CD4-positive, alpha-beta T cell treated with Interleukin-4 for 1 hour (primary cell): ENCODE results near the gene PTPRD.

Source experiments
- DNase-seq, 2 donors: peaks; one replicate each; pipeline ENCODE4 v3.0.0-alpha.2; 2020 to 2022

Gene PTPRD

DNA sequence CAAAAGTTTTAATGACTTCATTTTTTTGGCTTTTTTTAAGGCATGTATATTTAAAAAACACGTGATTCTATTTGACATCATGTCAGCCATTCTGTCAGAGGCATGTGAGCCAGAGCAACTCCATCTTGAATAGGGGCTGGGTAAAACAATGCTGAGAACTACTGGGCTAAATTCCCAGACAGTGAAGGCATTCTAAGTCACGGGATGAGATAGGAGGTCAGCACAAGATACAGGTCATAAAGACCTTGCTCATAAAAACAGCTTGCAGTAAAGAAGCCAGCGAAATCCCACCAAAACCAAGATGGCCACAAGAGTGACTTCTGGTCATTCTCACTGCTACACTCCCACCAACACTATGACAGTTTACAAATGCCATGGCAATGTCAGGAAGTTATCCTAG lies 1812.6 kb downstream of the PTPRD start:
- no peak for DNase-seq

DNA sequence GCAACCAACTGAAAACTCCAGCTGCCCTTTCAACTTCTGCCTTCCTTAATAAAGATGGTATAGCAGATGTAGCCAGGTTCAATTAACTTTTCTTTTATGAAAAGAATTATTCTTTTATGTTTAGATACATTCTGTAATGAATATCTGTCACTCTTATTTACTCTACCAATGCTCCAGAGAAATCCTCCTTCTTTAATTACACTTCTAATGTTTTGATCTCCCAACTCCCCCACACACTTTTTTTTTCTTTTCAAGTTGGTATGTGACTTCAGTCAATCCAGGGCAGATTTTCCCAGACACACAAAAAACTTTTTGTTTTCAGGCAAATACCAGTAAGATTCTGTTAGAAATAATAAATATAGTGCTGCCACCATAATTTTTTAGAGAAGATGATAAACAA lies 1813.2 kb downstream of the PTPRD start:
- DNase-seq: no peak

DNA sequence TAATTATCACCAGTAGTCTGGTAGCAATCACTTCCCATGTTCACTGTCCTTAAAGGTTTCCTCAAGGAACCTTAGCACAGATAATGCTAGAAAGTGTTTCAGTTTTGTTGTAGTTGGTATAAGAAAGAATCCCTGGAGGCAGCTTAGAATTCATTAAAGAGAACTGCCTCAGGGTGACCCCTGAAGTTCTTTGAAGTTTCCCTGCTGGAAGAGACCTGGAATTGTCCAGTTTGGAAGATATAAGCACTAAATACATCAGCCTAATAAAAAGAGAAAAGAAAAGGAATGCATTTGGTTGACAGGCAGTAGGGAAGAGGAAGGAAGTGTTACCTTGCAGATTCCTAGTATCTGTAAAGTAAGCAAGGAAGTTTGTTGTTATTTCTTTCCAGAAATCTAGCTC lies 1813.6 kb downstream of the PTPRD start:
- no peak for DNase-seq

DNA sequence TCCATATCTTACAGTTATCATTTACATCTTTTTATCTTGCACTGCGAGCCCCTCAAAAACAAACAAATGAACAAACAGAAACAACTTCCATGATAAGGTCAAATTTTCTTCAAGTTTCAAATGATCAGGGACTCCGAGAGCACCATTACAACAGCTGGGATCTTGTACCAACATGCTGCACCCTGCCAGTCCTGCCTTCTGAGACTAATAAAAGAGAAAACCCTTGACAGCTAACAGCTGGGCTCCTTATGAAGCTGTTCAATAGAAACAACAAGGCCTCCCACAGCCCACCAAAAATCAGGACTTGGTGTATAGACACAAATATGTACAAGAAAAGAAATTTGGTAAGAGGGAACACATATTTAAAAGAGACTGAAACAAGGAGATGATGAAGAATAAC lies 1828.0 kb downstream of the PTPRD start:
- DNase-seq: no peak

DNA sequence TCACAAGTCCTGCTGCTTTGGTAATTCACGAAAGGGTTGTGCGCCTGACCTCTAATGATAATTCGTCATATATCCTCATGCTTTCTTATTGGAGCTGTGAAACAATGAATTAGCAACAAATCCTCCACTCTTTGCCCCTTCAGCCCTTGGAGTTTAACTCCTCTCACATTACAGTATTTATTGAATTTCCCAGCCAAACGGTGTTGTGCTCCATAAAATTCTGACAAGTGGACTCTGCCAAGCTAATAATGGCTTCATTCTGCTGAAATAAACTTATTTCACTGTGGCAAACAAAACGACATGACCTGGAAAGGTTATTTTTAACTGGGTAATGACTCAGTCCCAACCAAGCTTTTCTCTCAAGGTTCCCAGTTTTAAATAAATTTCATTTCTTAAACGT lies 1828.9 kb downstream of the PTPRD start:
- DNase-seq: no peak

DNA sequence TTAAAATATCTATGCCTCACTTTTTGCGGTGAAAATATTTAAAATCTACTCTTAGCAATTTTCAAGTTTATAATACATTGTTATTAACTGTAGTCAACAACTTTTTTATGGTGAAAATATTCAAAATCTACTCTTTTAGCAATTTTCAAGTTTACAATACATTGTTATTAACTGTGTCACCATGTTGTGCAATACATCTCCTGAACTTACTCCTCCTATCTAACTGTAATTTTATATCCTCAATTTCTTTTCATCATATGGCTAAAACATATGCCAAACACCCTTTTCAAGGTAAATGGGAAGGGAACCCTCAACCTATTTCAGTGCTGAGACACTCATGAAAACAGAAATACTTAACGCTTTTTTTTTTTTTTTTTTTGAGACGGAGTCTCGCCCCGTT lies 1830.6 kb downstream of the PTPRD start:
- no peak for DNase-seq

DNA sequence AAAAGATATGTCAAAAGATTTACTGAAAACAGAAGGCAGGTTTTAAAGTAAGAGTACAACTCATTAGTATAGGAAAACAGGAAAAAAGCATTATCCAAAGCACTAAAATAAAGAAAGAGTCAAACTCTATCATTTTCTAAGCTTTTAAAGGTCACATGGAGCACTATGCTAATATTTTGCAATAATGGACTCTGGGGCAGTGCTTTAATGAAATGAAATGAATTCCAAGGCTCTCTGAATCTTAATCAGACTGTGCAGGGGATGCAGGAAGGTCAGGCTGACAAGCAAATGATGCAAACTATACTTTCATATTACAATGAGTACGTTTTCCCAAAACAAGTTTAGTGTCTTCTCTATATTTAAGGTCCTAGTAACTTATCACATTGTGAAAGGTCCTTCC lies 1831.3 kb downstream of the PTPRD start:
- no peak for DNase-seq

DNA sequence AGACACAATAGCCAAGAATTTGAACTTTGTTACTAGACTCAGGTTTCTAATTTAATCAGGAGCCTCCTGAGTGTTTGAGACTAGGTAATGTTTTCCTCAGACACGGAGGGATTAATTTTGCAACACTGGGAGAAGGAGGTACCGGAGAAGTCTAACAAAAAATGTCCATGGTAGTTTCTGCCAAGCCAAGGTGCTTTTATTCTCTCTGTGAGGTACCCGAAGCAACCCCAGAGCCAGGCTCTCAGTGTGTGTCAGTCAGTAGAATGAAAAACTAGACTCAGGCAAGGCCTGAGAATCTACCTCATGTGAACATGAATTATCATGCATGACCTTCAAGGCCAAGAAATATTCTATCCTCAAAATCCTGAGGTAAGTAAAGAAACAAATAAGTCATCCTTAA lies 1832.4 kb downstream of the PTPRD start:
- DNase-seq: no peak

DNA sequence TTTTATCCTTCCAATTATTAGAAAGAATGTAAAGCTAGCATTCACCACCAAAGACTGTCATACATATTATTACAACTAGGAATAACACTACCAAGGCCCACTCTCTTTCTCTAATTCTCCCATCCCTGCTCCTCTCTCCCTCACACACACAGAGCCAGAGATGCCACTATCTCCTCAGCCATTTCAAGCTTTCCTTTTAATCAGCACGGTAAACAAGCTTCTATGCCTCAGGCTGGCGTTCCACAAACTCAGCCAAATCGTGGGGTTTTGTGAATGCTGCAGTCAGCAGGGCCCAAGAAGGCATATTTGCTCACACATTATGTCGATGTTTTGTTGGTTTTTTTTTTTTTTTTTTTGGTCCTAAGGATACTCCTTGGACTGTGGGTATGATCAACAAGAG lies 1833.3 kb downstream of the PTPRD start:
- no peak for DNase-seq

DNA sequence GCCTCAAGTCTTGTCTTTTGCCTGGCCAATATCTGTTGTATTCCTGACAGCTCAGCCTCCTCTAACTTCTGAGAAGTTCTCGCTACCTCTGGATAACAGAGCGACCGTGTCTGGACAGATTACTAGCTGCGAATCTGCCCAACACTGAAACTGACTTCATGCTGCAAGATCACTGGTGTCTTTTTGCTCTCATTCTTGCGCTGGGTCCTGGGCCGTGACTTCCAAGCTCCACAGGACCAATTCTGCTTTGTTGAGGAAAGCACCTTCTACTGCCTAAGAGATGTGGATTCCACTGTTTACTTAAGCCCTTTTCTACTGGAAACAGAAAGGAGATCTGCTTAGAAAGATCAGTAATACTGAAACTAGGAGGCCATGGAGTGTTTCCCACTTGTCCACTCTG lies 1834.4 kb downstream of the PTPRD start:
- DNase-seq: no peak

DNA sequence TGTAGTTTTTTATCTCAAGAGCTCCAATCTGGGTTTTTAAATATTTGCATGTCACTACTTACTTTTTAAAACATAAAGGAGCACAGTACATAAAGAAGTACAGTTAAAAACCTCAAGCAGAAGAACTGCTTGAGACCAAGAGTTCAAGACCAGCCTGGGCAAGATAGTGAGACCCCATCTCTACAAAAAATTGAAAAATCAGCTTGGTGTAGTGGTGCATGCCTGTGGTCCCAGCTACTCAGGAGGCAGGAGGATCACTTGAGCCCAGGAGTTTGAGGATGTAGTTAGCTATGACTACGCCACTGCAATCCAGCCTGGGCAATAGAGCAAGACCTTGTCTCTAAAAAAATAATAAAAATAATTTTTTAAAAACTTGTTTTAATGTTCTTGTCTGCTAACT lies 1840.5 kb downstream of the PTPRD start:
- DNase-seq: no peak

DNA sequence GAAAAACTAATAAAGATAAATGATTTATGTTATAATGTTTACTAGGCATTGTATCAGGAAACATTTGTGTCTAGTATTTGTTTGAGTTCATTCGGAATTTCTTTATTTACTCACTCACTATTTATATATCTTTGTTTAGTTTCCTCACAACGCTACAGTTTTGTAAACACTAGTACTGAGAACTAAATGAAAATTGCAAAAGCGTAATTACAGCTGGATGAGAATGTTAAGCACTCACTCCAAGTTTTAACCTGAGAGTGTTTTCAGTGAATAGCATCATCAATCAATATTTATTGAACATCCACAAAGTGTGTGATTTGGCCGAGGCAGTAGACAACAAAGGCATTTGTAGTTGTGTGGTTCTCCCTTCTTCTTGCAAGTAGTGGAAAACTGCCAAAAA lies 1843.6 kb downstream of the PTPRD start:
- DNase-seq: no peak

DNA sequence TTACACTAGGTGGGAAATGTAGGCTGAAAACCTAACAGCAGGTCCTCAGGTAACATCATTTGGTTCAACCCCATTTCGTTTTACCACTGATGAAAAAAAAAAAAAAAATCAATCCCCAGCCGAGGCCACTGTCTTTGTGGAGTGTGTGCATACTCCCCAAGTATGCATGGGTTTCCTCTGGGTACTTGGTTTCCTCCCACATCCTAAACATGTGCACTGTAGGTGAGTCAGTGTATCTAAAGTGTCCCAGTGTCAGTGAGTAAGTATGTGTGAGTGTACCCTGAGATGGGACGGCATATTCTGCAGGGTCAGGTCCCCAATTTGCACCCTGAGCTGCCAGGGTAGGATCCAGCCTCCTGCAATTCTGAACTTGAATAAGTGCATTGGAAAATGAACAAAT lies 1846.7 kb downstream of the PTPRD start:
- DNase-seq: no peak

DNA sequence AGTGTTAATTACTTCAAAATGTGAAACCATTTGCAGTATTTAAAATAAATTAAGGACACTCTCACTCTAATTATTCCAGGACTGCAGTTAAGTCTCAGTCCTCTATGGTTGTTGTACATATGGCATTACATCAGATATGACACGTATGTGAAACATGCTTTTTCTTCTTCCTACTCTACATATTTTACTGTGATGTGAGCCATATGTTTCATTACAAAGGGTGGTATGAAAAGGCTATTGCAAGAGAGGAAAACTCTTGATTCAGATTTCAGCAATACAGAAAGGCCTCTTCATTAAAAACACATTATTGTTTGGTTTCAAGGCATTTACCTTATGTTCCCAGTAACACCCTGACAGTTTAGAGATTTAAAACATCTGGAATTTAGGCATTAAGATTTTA lies 1848.8 kb downstream of the PTPRD start:
- DNase-seq: no peak

DNA sequence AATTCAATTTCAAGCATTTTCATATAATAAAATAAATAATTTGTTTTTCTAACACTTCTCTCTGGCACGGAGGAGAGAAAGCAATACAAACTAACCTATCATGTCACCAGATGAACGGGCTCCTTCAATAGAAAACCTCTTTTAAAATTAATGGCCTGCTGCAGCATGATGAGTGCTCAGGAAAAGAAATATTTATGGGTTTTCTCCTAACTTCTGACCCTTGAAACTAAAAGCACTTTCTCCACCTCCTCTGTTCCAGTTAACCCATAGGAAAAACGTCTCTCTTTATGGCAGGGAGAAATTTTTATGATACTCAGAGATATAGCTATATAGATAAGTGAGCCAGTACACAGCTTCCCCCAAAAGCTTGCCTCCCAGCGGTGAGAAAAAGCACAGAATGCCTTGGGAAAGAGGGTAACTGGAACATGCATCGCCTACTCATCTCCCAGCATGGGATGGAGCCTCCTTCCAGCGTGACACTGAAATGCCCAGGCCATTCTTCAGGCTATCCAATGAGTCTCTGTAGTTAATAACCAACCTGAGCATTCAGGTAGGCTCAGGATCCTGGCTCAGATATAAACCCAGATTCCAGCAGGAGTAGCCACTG lies 1850.2 kb downstream of the PTPRD start:
- DNase-seq: no peak

DNA sequence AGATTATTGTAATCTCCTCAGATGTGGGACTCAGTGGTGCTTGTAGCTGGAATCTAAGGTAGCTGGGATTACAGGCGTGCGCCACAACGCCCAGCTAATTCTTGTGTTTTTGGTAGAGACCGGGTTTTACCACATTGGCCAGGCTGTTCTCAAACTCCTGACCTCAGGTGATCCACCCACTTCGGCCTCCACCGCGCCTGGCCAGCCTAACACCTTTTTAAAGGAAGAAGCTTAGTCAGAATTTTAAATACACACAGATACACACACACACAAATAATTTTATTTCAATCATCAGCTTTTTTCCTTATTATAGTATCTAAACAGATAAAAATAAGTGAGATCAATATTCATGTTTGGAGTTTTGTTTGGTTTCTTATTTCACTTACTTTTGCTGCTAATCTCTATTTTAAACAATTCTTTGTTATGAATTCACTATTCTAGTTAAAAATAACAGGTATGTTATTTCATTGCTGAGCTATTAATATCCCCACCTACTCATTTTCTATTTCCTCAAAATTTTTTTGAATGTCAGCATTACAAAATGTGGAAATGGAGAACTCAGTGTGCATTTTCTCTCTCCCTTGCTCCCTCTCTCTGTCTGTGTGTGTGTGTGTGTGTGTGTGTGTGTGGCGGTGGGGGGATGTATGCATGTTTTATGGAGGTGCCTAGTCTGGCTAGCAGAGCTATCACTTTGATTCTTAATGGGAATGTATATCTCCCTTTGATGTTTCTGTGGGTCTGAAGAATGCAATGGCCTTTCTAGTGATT lies 1852.6 kb downstream of the PTPRD start:
- DNase-seq: no peak

DNA sequence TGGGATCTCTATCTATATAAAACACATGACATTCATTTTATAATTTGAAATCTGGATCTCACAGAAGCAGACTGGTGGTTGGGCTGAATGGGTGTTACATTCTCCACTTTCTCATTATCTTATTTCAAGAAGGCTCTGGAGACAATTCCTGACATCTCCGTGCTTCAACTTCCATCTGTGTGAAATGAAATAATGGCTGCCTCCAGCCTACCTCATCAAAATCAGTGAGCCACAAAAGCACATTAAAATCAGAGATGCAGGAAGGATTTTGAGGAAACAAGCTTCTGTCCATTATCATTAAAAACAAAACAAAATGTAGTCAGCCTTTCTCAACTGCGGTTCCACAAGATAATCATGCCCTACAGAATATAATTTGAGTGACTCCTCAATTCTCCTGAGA lies 1854.9 kb downstream of the PTPRD start:
- no peak for DNase-seq

DNA sequence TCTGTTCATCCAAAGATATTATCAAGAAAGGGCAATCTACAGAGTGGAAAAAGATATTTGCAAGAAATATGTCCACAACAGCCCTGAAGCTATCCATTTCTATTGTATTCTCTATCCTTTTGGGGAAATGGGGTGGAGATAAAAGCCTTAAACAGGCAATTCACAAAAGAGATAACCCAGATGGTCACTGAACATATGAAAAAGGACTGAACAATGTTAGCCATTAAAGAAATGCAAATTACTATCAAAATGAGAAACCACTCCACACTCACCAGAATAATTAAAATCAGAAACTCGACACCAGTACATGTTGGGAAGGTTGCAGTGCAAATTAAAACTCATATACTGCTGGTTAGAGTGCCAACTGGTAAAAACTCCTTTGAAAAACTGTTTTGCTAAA lies 1858.1 kb downstream of the PTPRD start:
- no peak for DNase-seq

DNA sequence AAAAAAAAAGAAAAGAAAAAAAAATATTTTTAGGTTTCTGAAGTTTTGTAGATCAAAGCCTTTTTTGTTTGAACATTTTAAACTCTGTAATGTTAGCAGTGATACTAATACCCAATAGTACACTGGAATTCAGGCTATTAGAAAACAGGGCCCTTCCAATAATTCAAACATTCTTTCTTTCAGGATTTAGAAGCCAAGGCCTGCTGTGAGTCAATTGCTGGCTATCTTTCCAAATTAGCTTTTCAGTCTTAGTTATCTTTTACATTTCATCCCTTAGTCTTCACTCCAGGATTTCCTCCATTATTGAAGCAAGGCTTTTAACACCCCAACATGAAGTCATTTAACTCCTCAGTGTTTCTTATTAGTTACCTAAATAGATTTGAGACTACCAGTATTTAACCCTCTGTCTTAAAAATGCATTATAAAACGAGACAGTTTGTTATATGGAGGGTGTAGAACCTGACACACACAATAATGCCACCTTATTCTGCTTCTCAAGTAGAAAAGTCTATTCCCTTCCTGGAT lies 1861.3 kb downstream of the PTPRD start:
- DNase-seq: no peak

DNA sequence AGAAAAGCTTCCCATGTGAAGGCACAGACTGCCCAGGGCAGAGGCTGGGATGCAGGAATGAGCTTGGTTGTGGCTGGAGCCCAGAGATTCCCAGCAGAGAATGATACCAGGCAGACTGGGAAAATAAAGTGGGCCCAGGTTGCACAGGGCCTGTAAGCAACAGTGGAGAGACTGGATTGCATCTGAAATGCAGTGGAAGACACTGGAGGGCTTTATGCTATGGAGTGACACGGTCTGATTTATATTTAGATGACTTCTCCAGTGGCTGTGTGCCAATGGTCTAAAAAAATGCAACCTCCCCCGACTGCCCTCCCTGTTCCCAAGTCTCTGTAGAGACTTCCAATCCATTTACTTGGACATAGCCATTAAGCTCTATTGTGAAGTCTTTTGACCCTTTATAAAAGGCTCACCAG lies 1862.2 kb downstream of the PTPRD start:
- DNase-seq: no peak

DNA sequence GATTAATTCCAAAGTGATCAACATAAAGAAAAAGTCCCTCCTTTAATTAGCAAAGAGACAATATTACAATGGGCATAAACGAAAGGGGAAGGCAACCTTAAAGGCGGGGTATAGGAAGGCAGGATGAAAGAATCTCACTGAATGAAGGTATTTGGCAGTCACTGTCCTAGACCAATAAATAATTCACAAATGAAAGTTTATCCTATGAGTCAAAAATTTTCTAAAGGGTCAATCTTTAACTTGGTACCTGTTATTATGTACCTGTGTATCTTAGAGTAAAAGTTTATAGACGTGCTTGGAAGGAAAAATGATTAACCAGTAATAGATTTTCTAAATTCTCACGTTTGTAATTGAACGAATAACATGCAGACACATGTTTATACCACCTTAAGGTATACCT lies 1867.5 kb downstream of the PTPRD start:
- no peak for DNase-seq

DNA sequence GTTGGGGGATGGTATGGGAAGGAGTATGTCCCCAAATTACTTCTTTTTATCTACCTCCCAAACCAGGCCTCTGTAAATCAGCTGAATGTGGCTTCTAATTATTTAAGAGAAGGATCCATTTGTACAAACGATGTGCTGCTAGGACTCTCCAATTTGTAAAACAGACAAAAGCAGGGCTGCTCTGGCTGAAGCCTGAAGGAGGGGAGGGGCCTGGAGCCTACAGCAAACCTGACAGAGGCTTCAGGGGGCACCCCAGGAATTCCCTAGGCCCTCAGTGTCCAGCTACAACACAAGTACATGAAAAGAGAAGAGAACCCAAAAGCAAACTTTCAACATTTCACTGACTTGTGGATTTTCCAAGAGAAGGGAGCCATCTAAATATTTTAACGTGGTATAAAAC lies 1873.9 kb downstream of the PTPRD start:
- no peak for DNase-seq

DNA sequence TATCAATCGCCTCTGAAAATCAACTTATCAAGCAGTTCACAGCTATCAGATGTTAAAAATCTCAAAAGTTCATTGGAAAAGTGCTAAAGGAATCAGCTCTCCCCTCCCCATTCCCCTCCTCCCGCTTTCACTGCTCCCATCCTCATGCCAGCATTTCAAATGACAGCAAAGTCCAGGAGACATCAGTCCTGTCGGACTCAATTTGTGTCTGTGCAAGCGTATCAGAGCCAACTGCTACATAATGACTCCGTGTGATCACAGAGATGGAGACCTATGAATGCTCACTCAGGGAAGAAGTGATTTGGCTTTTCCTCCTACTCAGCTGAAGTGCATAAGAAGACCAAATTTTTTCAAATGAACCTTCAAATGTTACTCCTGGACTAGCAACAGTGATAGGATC lies 1876.0 kb downstream of the PTPRD start:
- DNase-seq: no peak

DNA sequence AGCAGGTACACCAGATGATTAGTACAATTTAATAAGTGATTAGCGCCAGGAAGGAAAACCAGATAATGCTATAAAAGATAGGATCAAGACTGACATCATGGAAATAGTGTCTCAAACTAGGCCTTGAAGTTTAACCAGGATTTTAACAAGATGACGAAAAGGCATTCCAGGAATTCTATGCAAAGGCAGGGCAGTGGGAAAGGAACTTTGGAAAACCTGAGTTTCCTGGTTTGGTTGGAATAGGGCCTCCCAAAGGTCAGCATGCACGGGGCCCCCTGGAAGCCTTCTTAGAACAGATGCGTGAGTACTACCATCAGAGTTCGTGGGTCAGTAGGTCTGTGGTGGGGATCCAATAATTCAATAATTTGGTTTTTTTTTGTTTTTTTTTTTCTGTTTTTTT lies 1878.0 kb downstream of the PTPRD start:
- DNase-seq: no peak
